GM12878 (cell line): ENCODE measurements around the gene PHLPP1.

ENCODE experiments used
- EP300 ChIP-seq, 2 experiments: fragments of 150-350 bp in 1 of 2; IDR thresholded peaks; 2 replicates each; pipeline ENCODE4 v1.6.1; 2011 to 2012; ENCODE audit warnings: low read depth in 2 of 2, low read length in 2 of 2, borderline replicate concordance in 1 of 2, improper control_type of control experiment in 1 of 2, inconsistent platforms in 1 of 2; ENCODE audit not compliant: control insufficient read depth in 1 of 2
- TF ChIP-seq, protein P1 (sequence below), 3 experiments: IDR thresholded peaks in 2 of 3; conservative IDR thresholded peaks in 1 of 3; 2 replicates each; pipeline ENCODE4 v1.5.1; 2011; ENCODE audit warnings: low read depth in 3 of 3, low read length in 3 of 3, mild to moderate bottlenecking in 3 of 3, control low read depth in 2 of 3, moderate library complexity in 2 of 3, inconsistent platforms in 1 of 3, mixed read lengths in 1 of 3; ENCODE audit not compliant: control insufficient read depth in 2 of 3, insufficient read depth in 1 of 3; ENCODE audit errors: extremely low read depth in 1 of 3

GRCh38 chr18:62735387-62735786 is 20.0 kb downstream of the PHLPP1 start:
- no peak for TF ChIP-seq EP300 (IDR thresholded peaks at IDR 0.05; ENCODE audit: borderline replicate concordance in 1 of 2, control insufficient read depth in 1 of 2, low read depth in 2 of 2, low read length in 2 of 2)
- TF ChIP-seq, protein P1, sequence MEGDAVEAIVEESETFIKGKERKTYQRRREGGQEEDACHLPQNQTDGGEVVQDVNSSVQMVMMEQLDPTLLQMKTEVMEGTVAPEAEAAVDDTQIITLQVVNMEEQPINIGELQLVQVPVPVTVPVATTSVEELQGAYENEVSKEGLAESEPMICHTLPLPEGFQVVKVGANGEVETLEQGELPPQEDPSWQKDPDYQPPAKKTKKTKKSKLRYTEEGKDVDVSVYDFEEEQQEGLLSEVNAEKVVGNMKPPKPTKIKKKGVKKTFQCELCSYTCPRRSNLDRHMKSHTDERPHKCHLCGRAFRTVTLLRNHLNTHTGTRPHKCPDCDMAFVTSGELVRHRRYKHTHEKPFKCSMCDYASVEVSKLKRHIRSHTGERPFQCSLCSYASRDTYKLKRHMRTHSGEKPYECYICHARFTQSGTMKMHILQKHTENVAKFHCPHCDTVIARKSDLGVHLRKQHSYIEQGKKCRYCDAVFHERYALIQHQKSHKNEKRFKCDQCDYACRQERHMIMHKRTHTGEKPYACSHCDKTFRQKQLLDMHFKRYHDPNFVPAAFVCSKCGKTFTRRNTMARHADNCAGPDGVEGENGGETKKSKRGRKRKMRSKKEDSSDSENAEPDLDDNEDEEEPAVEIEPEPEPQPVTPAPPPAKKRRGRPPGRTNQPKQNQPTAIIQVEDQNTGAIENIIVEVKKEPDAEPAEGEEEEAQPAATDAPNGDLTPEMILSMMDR (IDR thresholded peaks at IDR 0.05 in 2 of 3, conservative IDR thresholded peaks at IDR 0.05 in 1 of 3; ENCODE audit: control insufficient read depth in 2 of 3, extremely low read depth in 1 of 3, insufficient read depth in 1 of 3, low read depth in 3 of 3, low read length in 3 of 3) = no peak
